ENCODE measurements around the gene NBAS.

GRCh38 chr2:15133461-15133860 is 427.7 kb downstream of the NBAS start:
- no peak for TF ChIP-seq POLR2AphosphoS5 (IDR thresholded peaks at IDR 0.05; ENCODE audit: low read depth, low read length)
- TF ChIP-seq POLR2A (IDR thresholded peaks at IDR 0.05; ENCODE audit: low read depth, low read length): no peak
- no peak for TF ChIP-seq TAF1 (IDR thresholded peaks at IDR 0.05; ENCODE audit: borderline replicate concordance, low read depth, low read length)

Data from GM12892 (cell line).